Stimulated activated CD4-positive, alpha-beta T cell treated with anti-CD3 and anti-CD28 coated beads, Interleukin-2, amount 100 ng/mL, for 4 hours (primary cell): Measurements from ENCODE around the gene BUB3.
"Not testable (repeated sequence)": the region's sequence is repeated elsewhere in the genome, so short reads cannot be mapped to it uniquely, and the experiment has no call there.

Experiments used
- DNase-seq: peaks from one replicate; pipeline ENCODE4 v3.0.0-alpha.2; 2020; ENCODE audit warnings: low read depth

BUB3 gene

GRCh38 chr10:123154711-123155505 lies 706 bp downstream of the BUB3 start:
- no peak for DNase-seq

DNA sequence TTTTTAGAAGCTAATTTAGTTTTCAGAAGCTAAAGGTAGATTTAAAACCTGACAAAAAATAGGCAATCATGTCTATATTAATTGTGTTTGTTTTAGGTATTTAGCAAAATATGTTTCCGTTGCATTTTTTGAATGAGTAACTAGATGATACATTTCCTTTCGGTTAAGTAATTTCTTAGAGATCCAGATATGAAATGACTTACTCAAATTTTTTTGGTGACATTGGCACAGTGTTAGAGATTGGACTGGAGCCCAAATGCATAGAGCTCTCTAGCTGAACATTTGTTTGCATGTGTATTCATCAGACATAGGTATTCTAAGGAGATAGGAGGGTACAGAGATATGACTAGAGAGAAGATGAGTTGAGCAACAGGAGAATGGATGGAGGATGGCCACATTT lies 1.9 kb downstream of the BUB3 start:
- no peak for DNase-seq

DNA sequence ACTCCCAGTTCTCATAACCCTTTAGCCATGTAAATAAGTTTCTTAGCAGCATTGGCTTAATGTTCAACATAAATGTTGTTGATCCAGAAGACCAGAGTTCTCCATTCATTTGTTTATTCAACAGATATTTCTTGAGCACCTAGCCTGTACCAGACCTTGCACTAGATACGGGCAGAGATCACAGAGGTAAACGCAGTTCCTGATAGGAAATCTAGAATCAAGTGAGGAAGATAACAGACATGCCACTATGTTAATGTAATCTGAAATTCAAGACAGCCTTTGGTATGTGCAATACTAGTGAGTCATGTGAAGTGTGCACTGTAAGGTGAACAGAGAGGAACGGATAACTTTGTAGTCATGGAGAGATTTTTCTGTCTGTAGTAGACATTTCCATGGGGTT lies 3.0 kb downstream of the BUB3 start:
- no peak for DNase-seq

DNA sequence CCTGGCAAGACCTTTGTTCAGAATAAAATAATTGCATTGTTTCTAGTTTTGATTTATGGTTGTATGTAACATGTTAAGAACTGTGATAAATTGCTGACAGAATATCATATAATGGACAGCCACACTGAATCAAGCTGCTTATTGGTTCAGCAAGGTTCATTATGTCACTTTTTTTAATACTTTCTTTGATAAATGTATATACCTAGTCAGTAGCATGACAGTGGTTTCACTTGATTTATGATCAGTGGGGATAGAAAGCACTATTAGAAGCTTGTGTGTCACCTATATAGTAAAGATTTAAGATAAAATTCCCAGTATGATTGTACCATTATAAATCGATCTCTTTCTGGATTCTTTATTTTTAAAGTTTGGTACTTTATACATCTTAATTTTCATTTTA lies 4.5 kb downstream of the BUB3 start:
- no peak for DNase-seq

DNA sequence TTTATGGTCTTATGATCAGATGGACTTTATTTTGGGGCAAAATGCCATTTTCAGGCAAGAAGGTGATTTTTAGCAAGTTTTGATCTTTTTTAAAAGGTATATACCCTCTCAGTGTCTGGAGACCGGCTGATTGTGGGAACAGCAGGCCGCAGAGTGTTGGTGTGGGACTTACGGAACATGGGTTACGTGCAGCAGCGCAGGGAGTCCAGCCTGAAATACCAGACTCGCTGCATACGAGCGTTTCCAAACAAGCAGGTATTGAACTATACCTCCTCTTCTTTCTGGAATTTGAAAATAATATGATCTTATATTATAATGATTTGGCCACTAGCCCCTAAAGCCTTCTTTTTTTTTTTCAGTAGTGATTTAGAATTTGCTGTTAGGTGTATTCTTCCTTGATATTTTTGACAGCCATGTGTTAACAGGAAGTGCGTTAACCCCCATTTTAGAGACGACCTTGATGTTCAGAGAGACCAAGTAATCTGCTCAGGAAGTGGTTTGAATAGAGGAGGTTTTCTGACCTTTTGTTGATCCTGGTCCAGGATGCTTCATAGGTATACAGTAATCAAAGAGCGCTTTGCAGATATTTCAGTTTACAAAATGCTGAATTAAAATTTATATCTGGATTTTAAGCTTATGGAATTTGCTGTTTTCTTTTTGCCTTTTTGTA lies 6.2 kb downstream of the BUB3 start:
- DNase-seq: no peak

- no peak for DNase-seq
Observed at GRCh38 chr10:123164319-123164718, 10.1 kb downstream of the BUB3 start.

DNA sequence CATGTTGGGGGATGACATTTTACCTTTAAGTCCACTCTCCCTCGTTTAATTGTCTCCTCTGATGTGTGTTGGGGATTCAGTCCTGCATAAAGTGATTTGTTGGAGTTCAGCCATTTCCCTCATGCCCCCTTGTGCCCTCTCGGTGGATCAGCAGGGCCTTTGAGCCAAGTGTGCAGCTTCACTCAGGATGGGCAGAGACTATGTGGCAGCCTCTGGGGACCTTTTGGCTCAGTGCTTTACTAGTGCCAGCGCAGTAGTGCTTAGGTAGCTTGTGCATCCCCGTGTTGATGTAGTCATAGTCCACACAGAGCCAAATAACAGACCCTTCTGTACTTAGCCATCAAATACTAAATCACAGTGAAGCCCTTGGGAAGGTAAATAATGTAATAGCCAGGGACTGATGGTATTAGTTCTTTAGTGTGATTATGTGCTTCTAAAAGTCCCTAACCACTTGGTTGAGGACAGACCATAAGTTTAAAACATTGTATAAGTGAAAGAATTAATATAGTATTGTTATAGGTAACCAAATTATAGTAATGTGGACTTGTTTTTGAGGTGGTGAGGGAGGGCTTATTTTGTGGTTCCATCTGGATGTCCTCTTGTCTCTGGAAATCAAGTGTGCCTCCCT lies 11.4 kb downstream of the BUB3 start:
- DNase-seq: no peak

DNA sequence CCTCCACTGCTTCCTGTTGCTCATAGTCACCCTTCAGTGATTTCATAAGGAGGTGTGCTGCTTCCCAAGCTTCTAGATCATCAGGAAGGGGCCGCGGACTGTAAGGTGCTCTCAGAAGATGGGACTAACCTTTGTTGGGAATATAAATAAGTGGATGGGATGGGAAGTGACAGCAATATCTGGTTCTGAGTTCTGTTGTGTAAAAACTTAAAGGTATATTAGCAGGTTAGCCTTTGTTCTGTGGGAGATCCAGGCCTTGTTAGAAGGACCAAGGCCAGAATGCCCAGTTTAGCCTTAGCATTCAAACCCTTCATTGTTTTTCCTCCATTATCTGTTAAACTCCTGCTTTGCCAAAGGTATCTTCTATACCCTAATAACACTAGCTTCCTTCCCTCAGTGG lies 12.4 kb downstream of the BUB3 start:
- no peak for DNase-seq

- DNase-seq: no peak
Observed at GRCh38 chr10:123170961-123171360, 16.8 kb downstream of the BUB3 start.

DNA sequence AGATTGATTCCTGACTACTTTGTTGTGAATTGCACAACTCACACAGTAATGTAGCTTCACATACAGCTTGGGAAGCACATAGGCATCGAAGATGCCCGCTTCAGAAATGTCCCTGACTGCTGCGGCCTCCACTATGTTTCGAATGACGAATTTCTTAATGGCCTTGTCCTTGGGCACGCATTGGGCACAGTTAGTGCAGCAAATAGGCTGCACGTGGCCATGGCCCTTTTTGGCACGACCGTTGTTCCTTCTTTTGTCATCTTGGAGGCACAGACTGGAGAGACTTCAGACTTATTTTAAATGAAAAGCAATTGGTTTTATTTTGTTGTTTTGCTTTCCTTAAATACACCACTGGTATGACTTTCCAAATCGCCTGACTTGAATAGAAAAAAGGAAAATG lies 17.4 kb downstream of the BUB3 start:
- DNase-seq: not testable (repeated sequence)

- no peak for DNase-seq
Observed at GRCh38 chr10:123175389-123176387, 21.5 kb downstream of the BUB3 start.

DNA sequence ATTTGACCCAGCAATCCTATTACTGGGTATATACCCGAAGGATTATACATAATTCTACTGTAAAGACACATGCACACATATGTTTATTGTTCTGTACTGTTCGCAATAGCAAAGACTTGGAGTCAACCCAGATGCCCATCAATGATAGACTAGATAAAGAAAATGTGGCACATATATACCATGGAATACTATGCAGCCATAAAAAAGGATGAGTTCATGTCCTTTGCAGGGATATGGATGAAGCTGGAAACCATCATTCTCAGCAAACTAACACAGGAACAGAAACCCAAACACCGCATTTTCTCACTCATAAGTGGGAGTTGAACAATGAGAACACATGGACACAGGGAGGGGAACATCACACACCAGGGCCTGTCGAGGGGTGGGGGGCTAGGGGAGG lies 24.2 kb downstream of the BUB3 start:
- DNase-seq: not testable (repeated sequence)

DNA sequence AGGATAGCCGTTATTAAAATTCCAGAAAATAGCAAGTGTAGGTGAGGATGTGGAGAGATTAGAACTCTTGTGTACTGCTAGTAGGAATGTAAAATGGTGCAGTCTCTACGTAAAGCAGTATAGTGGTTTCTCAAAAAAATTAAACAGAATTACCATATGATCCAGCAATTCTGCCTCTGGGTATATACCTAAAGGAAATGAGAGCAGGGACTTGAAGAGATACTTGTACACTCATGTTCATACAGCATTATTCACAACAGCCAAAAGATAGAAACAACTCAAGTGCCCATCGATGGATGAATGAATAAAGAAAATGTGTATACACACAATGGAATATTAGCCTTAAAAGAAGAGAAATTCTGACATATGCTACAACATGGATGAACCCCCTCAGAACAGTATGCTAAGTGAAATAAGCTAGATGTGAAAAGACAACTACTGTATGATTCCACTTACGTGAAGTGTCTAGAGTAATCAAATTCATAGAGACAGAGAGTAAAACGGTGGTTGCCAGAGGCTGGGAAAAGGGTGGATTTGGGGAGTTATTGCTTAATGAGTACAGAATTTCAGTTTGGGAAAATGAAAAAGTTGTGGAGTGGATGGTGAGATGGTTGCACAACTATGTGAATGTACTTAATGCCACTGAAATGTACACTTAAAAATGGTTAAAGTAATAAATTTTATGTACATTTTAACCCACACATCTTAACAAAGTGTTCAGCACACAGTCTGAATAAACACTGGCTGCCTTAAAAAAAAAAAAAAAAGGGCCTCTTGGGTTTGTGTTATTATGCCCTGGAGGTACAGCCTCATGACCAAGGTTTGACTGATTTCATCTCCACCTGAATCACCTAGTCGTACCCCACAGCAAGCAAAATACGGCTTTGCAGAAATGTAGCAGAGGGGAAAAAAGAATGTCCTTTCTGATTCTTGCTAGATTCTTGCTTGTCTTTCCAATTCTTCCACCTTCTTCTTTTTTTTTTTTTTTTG lies 26.2 kb downstream of the BUB3 start:
- no peak for DNase-seq

GRCh38 chr10:123183724-123184123 lies 29.5 kb downstream of the BUB3 start:
- no peak for DNase-seq

DNA sequence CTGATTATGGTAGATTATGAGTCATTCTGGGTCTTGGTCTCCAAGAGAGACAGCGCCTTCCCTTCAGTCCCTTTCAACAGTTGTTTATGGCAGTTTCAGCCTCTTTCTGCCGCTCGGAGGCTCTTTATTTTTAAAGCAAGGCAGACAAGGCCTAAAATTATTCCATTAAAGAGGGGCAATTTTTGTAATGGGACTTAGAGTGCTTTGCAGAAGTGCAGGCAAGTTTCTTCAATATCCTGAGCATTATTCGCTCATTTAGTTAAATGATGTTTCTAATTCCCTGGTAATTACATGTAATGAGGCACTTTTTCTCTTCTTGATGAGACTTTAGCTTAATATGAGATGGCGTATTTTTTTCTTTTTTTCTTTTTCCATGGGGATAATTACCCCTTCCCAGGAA lies 33.6 kb downstream of the BUB3 start:
- DNase-seq: no peak

- no peak for DNase-seq
Observed at GRCh38 chr10:123191886-123192285, 37.7 kb downstream of the BUB3 start.

- DNase-seq: no peak
Observed at GRCh38 chr10:123194056-123194455, 39.9 kb downstream of the BUB3 start.

- no peak for DNase-seq
Observed at GRCh38 chr10:123200531-123200930, 46.3 kb downstream of the BUB3 start.

- no peak for DNase-seq
Observed at GRCh38 chr10:123202506-123202905, 48.3 kb downstream of the BUB3 start.

DNA sequence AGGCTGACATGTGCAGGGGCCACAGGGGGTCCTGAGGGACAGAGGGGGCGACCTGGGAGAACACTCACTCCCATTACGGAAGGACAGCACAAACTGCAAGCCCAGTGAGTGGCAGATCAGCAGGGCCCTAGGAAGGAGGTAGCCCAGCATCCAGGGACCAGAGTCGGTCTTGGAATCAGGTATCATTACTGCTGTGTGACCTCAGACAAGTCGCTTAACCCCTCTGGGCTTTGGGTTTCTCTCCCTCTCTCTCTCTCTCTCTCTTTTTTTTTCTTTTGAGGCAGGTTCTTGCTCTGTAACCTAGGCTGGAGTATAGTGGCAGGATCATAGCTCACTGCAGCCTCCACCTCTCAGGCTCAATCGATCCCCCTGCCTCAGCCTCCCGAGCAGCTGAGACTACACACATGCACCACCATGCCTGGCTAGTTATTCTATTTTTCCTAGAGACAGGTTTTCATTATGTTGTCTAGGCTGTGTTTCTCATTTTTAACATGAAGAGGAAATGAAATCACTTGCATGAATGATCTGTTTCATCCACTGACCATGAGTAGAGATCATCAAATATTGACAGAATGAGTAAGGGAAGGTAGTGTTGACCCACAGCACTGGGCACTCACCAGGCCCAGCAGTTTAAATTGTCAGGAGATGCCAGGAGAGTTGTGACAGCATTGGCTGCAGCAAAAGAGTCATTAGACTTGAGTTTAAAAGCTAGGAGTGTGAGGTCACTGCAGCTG lies 49.4 kb downstream of the BUB3 start:
- no peak for DNase-seq
